ENCODE results near the gene HSBP1L1.
"Not testable (repeated sequence)": the region's sequence is repeated elsewhere in the genome, so short reads cannot be mapped to it uniquely, and the experiment has no call there.

Gene HSBP1L1

GRCh38 chr18:79989195-79989497 lies 24.7 kb downstream of the HSBP1L1 start:
- Histone ChIP-seq H3K4me2 (ENCODE audit: low read length) (peak overlapping the region; percentile 85), H3K79me1 (ENCODE audit: low read length) (peaks cover 12% of the 10 kb centered on the region), H2AFZ (ENCODE audit: insufficient read depth, low read length, poor library complexity) (peak overlapping the region; percentile 45), H3K27me3 (ENCODE audit: insufficient read depth, low read length) (no peaks in the 10 kb centered on the region), H2AK5ac (ENCODE audit: low read length) (peak overlapping the region; percentile 81), H4K8ac (ENCODE audit: low read depth, low read length) (peak overlapping the region; percentile 100), H3K4ac (ENCODE audit: low read depth, low read length) (peak overlapping the region; percentile 25), H3K4me1 (ENCODE audit: control insufficient read depth in 1 of 2, insufficient read depth in 2 of 2, low read length in 2 of 2) (peaks cover 3 to 5% of the 10 kb centered on the region in 2 experiments), H3K9me3 (ENCODE audit: insufficient read depth, low read depth, low read length) (peaks cover 1% of the 10 kb centered on the region), H3K18ac (ENCODE audit: low read length) (peak overlapping the region; percentile 47), H3K36me3 (ENCODE audit: control insufficient read depth in 1 of 2, insufficient read depth in 2 of 2, low read length in 2 of 2) (peaks cover 4 to 12% of the 10 kb centered on the region in 2 experiments), H3K27ac (ENCODE audit: low read depth, low read length) (no peak overlapping the region), H2BK120ac (ENCODE audit: insufficient read depth, low read length, poor library complexity) (no peak overlapping the region), H3K9ac (ENCODE audit: low read length) (no peak overlapping the region), H4K12ac (ENCODE audit: low read depth, low read length) (no peak overlapping the region), H3K79me2 (ENCODE audit: control insufficient read depth, insufficient read depth, low read length, poor library complexity) (peaks cover 15% of the 10 kb centered on the region), H4K91ac (ENCODE audit: low read depth, low read length) (no peak overlapping the region), H2BK5ac (ENCODE audit: low read depth, low read length, poor library complexity) (no peak overlapping the region), H3K23ac (ENCODE audit: low read length) (no peak overlapping the region), H3K14ac (ENCODE audit: low read length) (peak overlapping the region; percentile 60), H3K4me3 (ENCODE audit: low read depth, low read length) (peak overlapping the region; percentile 56), H2BK12ac (ENCODE audit: low read length) (no peak overlapping the region)
- no peak for DNase-seq
- WGBS (ENCODE audit: extremely low coverage, insufficient coverage, insufficient read length), result no CpG with 5 or more reads among the region's 14 CpGs

- Histone ChIP-seq H4K12ac (ENCODE audit: low read depth, low read length) (no peak overlapping the region), H3K79me1 (ENCODE audit: low read length) (peaks cover 12% of the 10 kb centered on the region), H3K4ac (ENCODE audit: low read depth, low read length) (no peak overlapping the region), H3K9me3 (ENCODE audit: insufficient read depth, low read depth, low read length) (peaks cover 1% of the 10 kb centered on the region), H2BK120ac (ENCODE audit: insufficient read depth, low read length, poor library complexity) (no peak overlapping the region), H3K23ac (ENCODE audit: low read length) (no peak overlapping the region), H3K18ac (ENCODE audit: low read length) (no peak overlapping the region), H4K91ac (ENCODE audit: low read depth, low read length) (no peak overlapping the region), H2AFZ (ENCODE audit: insufficient read depth, low read length, poor library complexity) (no peak overlapping the region), H3K79me2 (ENCODE audit: control insufficient read depth, insufficient read depth, low read length, poor library complexity) (peaks cover 11% of the 10 kb centered on the region), H2BK5ac (ENCODE audit: low read depth, low read length, poor library complexity) (no peak overlapping the region), H3K27me3 (ENCODE audit: insufficient read depth, low read length) (no peaks in the 10 kb centered on the region), H3K4me2 (ENCODE audit: low read length) (no peak overlapping the region), H2AK5ac (ENCODE audit: low read length) (no peak overlapping the region), H4K8ac (ENCODE audit: low read depth, low read length) (no peak overlapping the region), H2BK12ac (ENCODE audit: low read length) (no peak overlapping the region), H3K9ac (ENCODE audit: low read length) (no peak overlapping the region), H3K4me1 (ENCODE audit: control insufficient read depth in 1 of 2, insufficient read depth in 2 of 2, low read length in 2 of 2) (peaks cover 3 to 5% of the 10 kb centered on the region in 2 experiments), H3K4me3 (ENCODE audit: low read depth, low read length) (no peak overlapping the region), H3K14ac (ENCODE audit: low read length) (no peak overlapping the region), H3K36me3 (ENCODE audit: control insufficient read depth in 1 of 2, insufficient read depth in 2 of 2, low read length in 2 of 2) (peaks cover 0 to under 1% of the 10 kb centered on the region in 2 experiments), H3K27ac (ENCODE audit: low read depth, low read length) (no peak overlapping the region)
- WGBS (ENCODE audit: extremely low coverage, insufficient coverage, insufficient read length), result no CpG with 5 or more reads among the region's 2 CpGs
- DNase-seq, result peak in 1 of 2 donors; percentile 44
These were observed 27.1 kb downstream of the HSBP1L1 start for GRCh38 chr18:79991494-79991893.

- not testable (repeated sequence) for H3K79me2 ChIP-seq (ENCODE audit: control insufficient read depth, insufficient read depth, low read length, poor library complexity); H3K23ac ChIP-seq (ENCODE audit: low read length); H3K9me3 ChIP-seq (ENCODE audit: insufficient read depth, low read depth, low read length); H3K27me3 ChIP-seq (ENCODE audit: insufficient read depth, low read length); H2BK12ac ChIP-seq (ENCODE audit: low read length); H2AK5ac ChIP-seq (ENCODE audit: low read length); H4K91ac ChIP-seq (ENCODE audit: low read depth, low read length); H4K8ac ChIP-seq (ENCODE audit: low read depth, low read length); H3K14ac ChIP-seq (ENCODE audit: low read length); H3K4ac ChIP-seq (ENCODE audit: low read depth, low read length); H3K9ac ChIP-seq (ENCODE audit: low read length); H3K4me3 ChIP-seq (ENCODE audit: low read depth, low read length); H2BK5ac ChIP-seq (ENCODE audit: low read depth, low read length, poor library complexity); H3K18ac ChIP-seq (ENCODE audit: low read length); H3K4me1 ChIP-seq (ENCODE audit: control insufficient read depth in 1 of 2, insufficient read depth in 2 of 2, low read length in 2 of 2); H4K12ac ChIP-seq (ENCODE audit: low read depth, low read length); H3K79me1 ChIP-seq (ENCODE audit: low read length); H2AFZ ChIP-seq (ENCODE audit: insufficient read depth, low read length, poor library complexity); H3K4me2 ChIP-seq (ENCODE audit: low read length); H2BK120ac ChIP-seq (ENCODE audit: insufficient read depth, low read length, poor library complexity); DNase-seq; H3K27ac ChIP-seq (ENCODE audit: low read depth, low read length); H3K36me3 ChIP-seq (ENCODE audit: control insufficient read depth in 1 of 2, insufficient read depth in 2 of 2, low read length in 2 of 2)
- WGBS (ENCODE audit: extremely low coverage, insufficient coverage, insufficient read length), result no CpG with 5 or more reads among the region's 2 CpGs
These were observed 35.3 kb downstream of the HSBP1L1 start for GRCh38 chr18:79999701-80000100.

- WGBS (ENCODE audit: extremely low coverage, insufficient coverage, insufficient read length), result no CpG with 5 or more reads among the region's 3 CpGs
- no peak overlapping the region for H3K4ac ChIP-seq (ENCODE audit: low read depth, low read length)
- no peak for DNase-seq
- no peak overlapping the region for H4K12ac ChIP-seq (ENCODE audit: low read depth, low read length)
- H2BK120ac ChIP-seq (ENCODE audit: insufficient read depth, low read length, poor library complexity), result no peak overlapping the region
- no peak overlapping the region for H3K27ac ChIP-seq (ENCODE audit: low read depth, low read length)
- no peaks in the 10 kb centered on the region for H3K4me1 ChIP-seq (ENCODE audit: control insufficient read depth in 1 of 2, insufficient read depth in 2 of 2, low read length in 2 of 2)
- no peak overlapping the region for H3K14ac ChIP-seq (ENCODE audit: low read length)
- peaks cover 0 to 2% of the 10 kb centered on the region in 2 experiments for H3K36me3 ChIP-seq (ENCODE audit: control insufficient read depth in 1 of 2, insufficient read depth in 2 of 2, low read length in 2 of 2)
- no peak overlapping the region for H3K18ac ChIP-seq (ENCODE audit: low read length)
- no peaks in the 10 kb centered on the region for H3K79me2 ChIP-seq (ENCODE audit: control insufficient read depth, insufficient read depth, low read length, poor library complexity)
- no peak overlapping the region for H3K4me3 ChIP-seq (ENCODE audit: low read depth, low read length)
- H2BK5ac ChIP-seq (ENCODE audit: low read depth, low read length, poor library complexity), result no peak overlapping the region
- H2AFZ ChIP-seq (ENCODE audit: insufficient read depth, low read length, poor library complexity), result no peak overlapping the region
- no peaks in the 10 kb centered on the region for H3K79me1 ChIP-seq (ENCODE audit: low read length)
- no peak overlapping the region for H4K91ac ChIP-seq (ENCODE audit: low read depth, low read length)
- no peak overlapping the region for H3K9ac ChIP-seq (ENCODE audit: low read length)
- H2AK5ac ChIP-seq (ENCODE audit: low read length), result no peak overlapping the region
- no peaks in the 10 kb centered on the region for H3K27me3 ChIP-seq (ENCODE audit: insufficient read depth, low read length)
- no peak overlapping the region for H2BK12ac ChIP-seq (ENCODE audit: low read length)
- no peak overlapping the region for H3K4me2 ChIP-seq (ENCODE audit: low read length)
- H4K8ac ChIP-seq (ENCODE audit: low read depth, low read length), result no peak overlapping the region
- H3K23ac ChIP-seq (ENCODE audit: low read length), result no peak overlapping the region
- H3K9me3 ChIP-seq (ENCODE audit: insufficient read depth, low read depth, low read length), result peaks cover 7% of the 10 kb centered on the region
These were observed 36.4 kb downstream of the HSBP1L1 start for GRCh38 chr18:80000877-80001276.

Data from trophoblast cell (in vitro differentiated cells and primary cell).